H9 (cell line): Measurements from ENCODE around the gene CCT3. TPM values are rescaled to one million over a fixed set of nuclear protein-coding genes. Genes with fewer than 3 reads are reported as not detected.
A peak's percentile ranks its signal among the peaks of the same experiment; 100 is the strongest.

ENCODE experiments used
- DNase-seq: peaks from one replicate; pipeline ENCODE4 v3.0.0-alpha.2; 2017
- H2AFZ ChIP-seq: one replicate; pipeline ENCODE4 v1.6.1; 2013; ENCODE audit warnings: mild to moderate bottlenecking, low read length, control low read depth, moderate library complexity
- H2AK5ac ChIP-seq: 2 replicates; pipeline ENCODE4 v1.6.1; 2013; ENCODE audit warnings: low read length, control low read depth, mixed read lengths; ENCODE audit not compliant: insufficient read length
- H2BK120ac ChIP-seq: one replicate; pipeline ENCODE4 v1.6.1; 2013; ENCODE audit warnings: low read depth, mild to moderate bottlenecking, low read length, control low read depth, inconsistent platforms; ENCODE audit not compliant: poor library complexity, severe bottlenecking
- H2BK12ac ChIP-seq: 2 replicates; pipeline ENCODE4 v1.6.1; 2013; ENCODE audit warnings: low read length, control low read depth, mixed read lengths, low read depth; ENCODE audit not compliant: insufficient read length
- H2BK15ac ChIP-seq: 2 replicates; pipeline ENCODE4 v1.6.1; 2013; ENCODE audit warnings: low read depth, low read length, control low read depth
- H2BK20ac ChIP-seq: one replicate; pipeline ENCODE4 v1.6.1; 2013; ENCODE audit warnings: low read depth, mild to moderate bottlenecking, low read length, control low read depth, inconsistent platforms; ENCODE audit not compliant: poor library complexity, severe bottlenecking
- H2BK5ac ChIP-seq: 2 replicates; pipeline ENCODE4 v1.6.1; 2013; ENCODE audit warnings: low read length, control low read depth, mixed read lengths; ENCODE audit not compliant: insufficient read length
- H3K14ac ChIP-seq: 2 replicates; pipeline ENCODE4 v1.6.1; 2013; ENCODE audit warnings: low read length, control low read depth; ENCODE audit not compliant: insufficient read depth
- H3K18ac ChIP-seq: 2 replicates; pipeline ENCODE4 v1.6.1; 2013; ENCODE audit warnings: low read depth, mild to moderate bottlenecking, mixed read lengths, low read length, control low read depth; ENCODE audit not compliant: insufficient read length
- H3K23ac ChIP-seq: 2 replicates; pipeline ENCODE4 v1.6.1; 2013; ENCODE audit warnings: low read length, control low read depth, mixed read lengths, low read depth; ENCODE audit not compliant: insufficient read length
- H3K23me2 ChIP-seq: 2 replicates; pipeline ENCODE4 v1.6.1; 2013; ENCODE audit warnings: low read depth, mild to moderate bottlenecking, mixed read lengths, low read length, control low read depth; ENCODE audit not compliant: insufficient read length, poor library complexity, severe bottlenecking
- H3K27ac ChIP-seq: 2 replicates; pipeline ENCODE4 v1.5.1; 2013; ENCODE audit warnings: low read length, control low read depth, mixed read lengths, low read depth; ENCODE audit not compliant: insufficient read length
- H3K27me3 ChIP-seq: 2 replicates; pipeline ENCODE4 v1.6.1; 2013; ENCODE audit warnings: low read length, control low read depth, inconsistent platforms; ENCODE audit not compliant: insufficient read depth
- H3K4ac ChIP-seq: 2 replicates; pipeline ENCODE4 v1.6.1; 2013; ENCODE audit warnings: low read depth, mild to moderate bottlenecking, control low read depth, inconsistent platforms, low read length, moderate library complexity
- H3K4me1 ChIP-seq: 2 replicates; pipeline ENCODE4 v1.6.1; 2013; ENCODE audit warnings: low read length, control low read depth, inconsistent platforms; ENCODE audit not compliant: insufficient read depth
- H3K4me2 ChIP-seq: 2 replicates; pipeline ENCODE4 v1.6.1; 2013; ENCODE audit warnings: low read length, control low read depth, mixed read lengths; ENCODE audit not compliant: insufficient read length, insufficient read depth
- H3K56ac ChIP-seq: 2 replicates; pipeline ENCODE4 v1.6.1; 2013; ENCODE audit warnings: low read depth, mild to moderate bottlenecking, mixed read lengths, low read length, control low read depth; ENCODE audit not compliant: insufficient read length
- H3K79me1 ChIP-seq: 2 replicates; pipeline ENCODE4 v1.6.1; 2013; ENCODE audit warnings: low read depth, mild to moderate bottlenecking, moderate library complexity, low read length, control low read depth, inconsistent platforms; ENCODE audit not compliant: insufficient read depth, poor library complexity, severe bottlenecking
- H3K79me2 ChIP-seq: 2 replicates; pipeline ENCODE4 v1.6.1; 2013; ENCODE audit warnings: low read length, control low read depth, inconsistent platforms; ENCODE audit not compliant: insufficient read depth
- H3K9ac ChIP-seq: 2 replicates; pipeline ENCODE4 v1.6.1; 2013; ENCODE audit warnings: low read length, control low read depth, mixed read lengths; ENCODE audit not compliant: insufficient read length; ENCODE audit errors: extremely low read depth
- H3K9me3 ChIP-seq: one replicate; pipeline ENCODE4 v1.6.1; 2013; ENCODE audit warnings: low read depth, low read length, inconsistent platforms; ENCODE audit not compliant: control insufficient read depth
- H3T11ph ChIP-seq: one replicate; pipeline ENCODE4 v1.6.1; 2013; ENCODE audit warnings: mild to moderate bottlenecking, low read length, control low read depth, inconsistent platforms
- H4K20me1 ChIP-seq: one replicate; pipeline ENCODE4 v1.6.1; 2013; ENCODE audit not compliant: control insufficient read depth, insufficient read length, insufficient read depth
- H4K5ac ChIP-seq: 2 replicates; pipeline ENCODE4 v1.6.1; 2013; ENCODE audit warnings: low read depth, mild to moderate bottlenecking, mixed read lengths, low read length, control low read depth; ENCODE audit not compliant: insufficient read length
- H4K8ac ChIP-seq: replicated peaks from 2 replicates; pipeline ENCODE4 v1.6.1; 2013; ENCODE audit warnings: low read length, control low read depth, mixed read lengths, low read depth; ENCODE audit not compliant: insufficient read length
- H4K91ac ChIP-seq: 2 replicates; pipeline ENCODE4 v1.6.1; 2013; ENCODE audit warnings: low read depth, mild to moderate bottlenecking, moderate library complexity, mixed read lengths, low read length, control low read depth; ENCODE audit not compliant: insufficient read length
- H3K27ac Mint-ChIP-seq, 3 experiments: 2 replicates in 2 of 3; 3 replicates in 1 of 3; pipeline ENCODE4 v1.8.0; 2020 to 2021; ENCODE audit warnings: mixed read lengths in 3 of 3, mild to moderate bottlenecking in 1 of 3, moderate library complexity in 1 of 3
- H3K27me3 Mint-ChIP-seq: 2 replicates; pipeline ENCODE4 v1.8.0; 2021; ENCODE audit warnings: low read depth, mild to moderate bottlenecking, moderate library complexity, mixed read lengths
- H3K36me3 Mint-ChIP-seq, 3 experiments: 2 replicates in 2 of 3; 3 replicates in 1 of 3; pipeline ENCODE4 v1.8.0; 2020 to 2021; ENCODE audit warnings: low read depth in 3 of 3, mixed read lengths in 3 of 3; ENCODE audit not compliant: insufficient read depth in 1 of 3
- H3K4me1 Mint-ChIP-seq, 2 experiments: 2 replicates each; pipeline ENCODE4 v1.8.0; 2020; ENCODE audit warnings: mixed read lengths in 2 of 2
- H3K4me3 Mint-ChIP-seq, 2 experiments: 2 replicates in 1 of 2; 3 replicates in 1 of 2; pipeline ENCODE4 v1.8.0; 2020 to 2021; ENCODE audit warnings: mild to moderate bottlenecking in 2 of 2, mixed read lengths in 2 of 2, moderate library complexity in 1 of 2
- H3K9me3 Mint-ChIP-seq, 2 experiments: 2 replicates in 1 of 2; 3 replicates in 1 of 2; pipeline ENCODE4 v1.8.0; 2020; ENCODE audit warnings: mild to moderate bottlenecking in 2 of 2, mixed read lengths in 2 of 2, moderate library complexity in 1 of 2
- WGBS: extraction: QIAGEN DNeasy Blood & Tissue Kit; methylation state at CpG from one replicate; pipeline ENCODE4 v1.1.7; 2013; ENCODE audit warnings: missing lambda C conversion rate, low lambda C conversion rate, mixed read lengths; ENCODE audit not compliant: insufficient read length; ENCODE audit errors: extremely low coverage; 5-methylcytosine and 5-hydroxymethylcytosine counted together
- total RNA-seq: library from RNA; stranded (reverse); gene quantifications from 2 replicates; pipeline ENCODE4 v1.2.1, GENCODE V29; 2021
- TF ChIP-seq, protein P1 (sequence below): fragments of 200-600 bp; sonication (generic); conservative IDR thresholded peaks from 3 replicates; pipeline ENCODE4 v1.8.0; 2021; ENCODE audit warnings: antibody characterized with exemption, mild to moderate bottlenecking

CCT3 gene
- total RNA-seq, 1 experiment from 2014 or later, result 524 TPM

DNA sequence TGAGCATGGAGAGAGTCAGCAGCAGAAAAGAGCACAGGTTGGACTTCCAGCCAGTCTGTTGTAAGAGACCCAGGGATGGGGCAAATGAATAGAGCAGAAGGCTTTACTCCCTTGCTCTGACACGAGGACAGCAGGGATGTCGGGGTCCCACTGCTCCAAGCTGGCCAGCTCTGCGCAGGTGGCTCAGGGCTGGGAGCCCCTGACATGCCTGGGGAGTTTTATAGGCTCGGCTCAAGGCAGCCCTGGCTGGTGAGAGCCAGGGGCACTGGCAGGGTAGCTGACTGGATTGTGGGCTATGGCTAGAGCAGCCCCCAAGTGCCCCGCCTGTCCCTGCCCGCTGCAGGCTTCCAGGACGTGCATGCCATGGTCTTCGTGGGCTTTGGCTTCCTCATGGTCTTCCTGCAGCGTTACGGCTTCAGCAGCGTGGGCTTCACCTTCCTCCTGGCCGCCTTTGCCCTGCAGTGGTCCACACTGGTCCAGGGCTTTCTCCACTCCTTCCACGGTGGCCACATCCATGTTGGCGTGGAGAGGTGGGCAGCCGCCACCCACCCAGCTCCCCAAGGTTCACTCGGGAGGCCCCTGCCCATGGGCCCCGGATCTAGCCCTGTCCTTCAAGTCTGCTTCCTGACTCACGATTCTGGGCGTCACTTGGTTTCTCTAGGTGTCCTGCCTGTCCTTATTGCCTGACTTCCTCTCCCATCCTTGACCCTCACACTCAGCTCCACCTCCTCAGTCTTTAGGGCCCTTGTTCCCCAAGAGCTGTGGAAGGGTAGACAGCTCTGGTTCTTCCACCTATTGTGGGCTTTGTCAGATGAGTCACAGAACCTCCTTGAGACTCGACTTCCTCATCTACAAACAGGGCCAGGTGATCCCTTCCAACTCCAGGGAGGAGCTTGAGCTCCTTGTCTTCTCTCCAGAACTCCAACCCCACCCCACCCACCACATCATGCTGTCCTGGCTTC is 39.1 kb upstream of the CCT3 start:
- WGBS, result no CpG with 5 or more reads among the region's 20 CpGs
- H3K4me3 Mint-ChIP-seq, result no peak overlapping the region
- peaks cover 10% of the 10 kb centered on the region for H3K27me3 Mint-ChIP-seq

More for the DNA sequence above, 39.1 kb upstream of the CCT3 start:
- Histone ChIP-seq H3K27ac (no peak overlapping the region), H3K18ac (no peak overlapping the region), H3K4me2 (no peak overlapping the region), H2AFZ (no peak overlapping the region), H3K9me3 (no peaks in the 10 kb centered on the region), H2BK12ac (no peak overlapping the region), H3K79me2 (no peaks in the 10 kb centered on the region), H3K56ac (no peak overlapping the region), H4K20me1 (no peaks in the 10 kb centered on the region), H3K9ac (no peak overlapping the region), H4K5ac (no peak overlapping the region), H4K91ac (no peak overlapping the region), H2BK5ac (no peak overlapping the region), H2AK5ac (no peak overlapping the region), H2BK20ac (no peak overlapping the region), H4K8ac (no peak overlapping the region), H3K79me1 (no peaks in the 10 kb centered on the region), H2BK15ac (no peak overlapping the region), H3K4me1 (no peaks in the 10 kb centered on the region), H3K27me3 (no peaks in the 10 kb centered on the region), H2BK120ac (no peak overlapping the region), H3K4ac (no peak overlapping the region), H3T11ph (no peak overlapping the region), H3K14ac (no peak overlapping the region), H3K23ac (no peak overlapping the region), H3K23me2 (no peaks in the 10 kb centered on the region)
- Mint-ChIP-seq H3K4me1 (peaks cover 2 to 4% of the 10 kb centered on the region in 2 experiments; a peak in 3 of 4 replicates), H3K9me3 (no peaks in the 10 kb centered on the region), H3K36me3 (no peaks in the 10 kb centered on the region), H3K27ac (peak overlapping the region in 1 of 3 experiments; percentile 21; a peak in 1 of 7 replicates)
- TF ChIP-seq, protein P1, sequence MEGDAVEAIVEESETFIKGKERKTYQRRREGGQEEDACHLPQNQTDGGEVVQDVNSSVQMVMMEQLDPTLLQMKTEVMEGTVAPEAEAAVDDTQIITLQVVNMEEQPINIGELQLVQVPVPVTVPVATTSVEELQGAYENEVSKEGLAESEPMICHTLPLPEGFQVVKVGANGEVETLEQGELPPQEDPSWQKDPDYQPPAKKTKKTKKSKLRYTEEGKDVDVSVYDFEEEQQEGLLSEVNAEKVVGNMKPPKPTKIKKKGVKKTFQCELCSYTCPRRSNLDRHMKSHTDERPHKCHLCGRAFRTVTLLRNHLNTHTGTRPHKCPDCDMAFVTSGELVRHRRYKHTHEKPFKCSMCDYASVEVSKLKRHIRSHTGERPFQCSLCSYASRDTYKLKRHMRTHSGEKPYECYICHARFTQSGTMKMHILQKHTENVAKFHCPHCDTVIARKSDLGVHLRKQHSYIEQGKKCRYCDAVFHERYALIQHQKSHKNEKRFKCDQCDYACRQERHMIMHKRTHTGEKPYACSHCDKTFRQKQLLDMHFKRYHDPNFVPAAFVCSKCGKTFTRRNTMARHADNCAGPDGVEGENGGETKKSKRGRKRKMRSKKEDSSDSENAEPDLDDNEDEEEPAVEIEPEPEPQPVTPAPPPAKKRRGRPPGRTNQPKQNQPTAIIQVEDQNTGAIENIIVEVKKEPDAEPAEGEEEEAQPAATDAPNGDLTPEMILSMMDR, result no peak
- DNase-seq, result no peak
